GM19397 (cell line): ENCODE results near the gene MECP2.

Experiments
- ATAC-seq: cut with Tn5 transposase; IDR thresholded peaks from one replicate; pipeline ENCODE4 v1.9.1; 2021; ENCODE audit warnings: mild to moderate bottlenecking, moderate library complexity; ENCODE audit not compliant: unreplicated experiment

Gene MECP2

GRCh38 chrX:154038656-154039055, 58.9 kb downstream of the MECP2 start:
- ATAC-seq = no peak

DNA sequence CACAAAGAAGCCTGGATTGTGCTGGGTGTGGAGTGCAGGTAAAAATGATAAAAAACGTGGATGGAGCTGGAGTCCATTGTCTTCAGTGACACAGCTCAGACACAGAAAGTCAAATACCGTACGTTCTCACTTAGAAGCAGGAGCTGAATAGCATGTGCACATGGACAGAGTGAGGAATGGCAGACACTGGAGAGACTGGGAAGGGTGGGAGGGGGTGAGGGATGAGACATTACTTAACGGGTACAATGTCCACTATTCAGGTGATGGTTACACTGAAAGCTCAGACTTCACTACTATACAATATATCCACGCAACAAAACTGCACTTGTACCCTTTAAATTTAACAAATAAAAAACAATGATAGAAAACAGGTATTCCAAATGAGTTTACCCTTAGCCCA, 59.8 kb downstream of the MECP2 start:
- ATAC-seq = no peak

DNA sequence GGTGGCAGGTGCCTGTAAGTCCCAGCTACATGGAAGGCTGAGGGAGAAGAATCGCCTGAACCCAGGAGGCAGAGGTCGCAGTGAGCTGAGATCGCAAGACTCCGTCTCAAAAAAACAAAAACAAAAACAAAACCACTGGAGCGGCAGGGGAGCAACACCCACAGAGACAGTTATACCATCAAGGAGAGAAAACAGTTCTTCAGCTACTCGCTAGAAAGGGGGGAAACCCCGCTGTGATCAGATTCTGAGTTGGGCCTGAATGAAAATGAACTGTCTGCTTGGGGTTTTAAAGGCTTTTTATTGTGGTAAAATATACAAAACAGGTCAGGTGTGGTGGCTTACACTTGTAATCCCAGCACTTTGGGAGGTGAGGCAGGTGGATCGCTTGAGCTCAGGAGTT, 61.0 kb downstream of the MECP2 start:
- no peak for ATAC-seq

GRCh38 chrX:154033848-154034247, 63.7 kb downstream of the MECP2 start:
- ATAC-seq = no peak

- no peak for ATAC-seq
These were observed 64.9 kb downstream of the MECP2 start for GRCh38 chrX:154032653-154033052.

DNA sequence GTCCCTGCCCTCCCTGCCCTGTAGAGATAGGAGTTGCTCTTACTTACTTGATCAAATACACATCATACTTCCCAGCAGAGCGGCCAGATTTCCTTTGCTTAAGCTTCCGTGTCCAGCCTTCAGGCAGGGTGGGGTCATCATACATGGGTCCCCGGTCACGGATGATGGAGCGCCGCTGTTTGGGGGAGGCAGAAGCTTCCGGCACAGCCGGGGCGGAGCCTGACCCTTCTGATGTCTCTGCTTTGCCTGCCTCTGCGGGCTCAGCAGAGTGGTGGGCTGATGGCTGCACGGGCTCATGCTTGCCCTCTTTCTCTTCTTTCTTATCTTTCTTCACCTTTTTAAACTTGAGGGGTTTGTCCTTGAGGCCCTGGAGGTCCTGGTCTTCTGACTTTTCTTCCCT, 65.4 kb downstream of the MECP2 start:
- ATAC-seq = no peak

- ATAC-seq = no peak
These were observed 66.7 kb downstream of the MECP2 start for GRCh38 chrX:154030715-154031305.

GRCh38 chrX:154030266-154030665, 67.3 kb downstream of the MECP2 start:
- ATAC-seq = no peak

- no peak for ATAC-seq
These were observed 68.1 kb downstream of the MECP2 start for GRCh38 chrX:154029439-154029838.

DNA sequence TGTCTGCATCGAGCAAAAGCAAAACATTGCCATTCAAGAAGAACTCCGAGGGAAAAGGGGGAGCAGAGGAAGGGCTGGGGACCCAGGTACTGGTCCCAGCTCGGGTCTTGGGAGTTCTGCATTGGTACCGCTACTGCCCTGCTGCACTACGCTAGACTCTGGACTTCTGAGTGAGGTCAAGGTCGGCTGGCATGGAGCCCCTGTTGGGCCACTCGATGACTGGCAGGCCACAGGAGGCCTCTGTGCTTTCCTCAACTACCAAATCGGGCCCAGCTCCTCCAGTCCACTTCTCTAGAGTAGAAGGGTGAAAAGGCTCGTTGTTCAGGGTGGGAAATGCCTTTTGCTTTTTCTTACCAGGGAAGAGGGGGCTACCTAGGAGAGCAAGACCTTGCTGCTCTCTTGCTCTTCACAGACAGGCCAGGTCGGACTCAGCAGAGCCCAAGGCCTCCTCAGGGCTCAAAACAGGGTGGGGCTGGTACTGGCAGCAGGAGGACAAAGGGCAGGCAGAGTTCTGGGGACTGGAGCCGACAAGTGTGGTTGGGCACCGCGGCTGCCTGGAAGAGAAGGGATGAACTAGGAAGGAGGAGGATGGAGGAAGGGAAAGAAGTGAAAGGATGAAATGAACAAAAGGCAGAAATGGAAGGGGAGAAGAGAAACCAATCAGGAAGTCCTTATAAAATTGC, 68.9 kb downstream of the MECP2 start:
- ATAC-seq = no peak

DNA sequence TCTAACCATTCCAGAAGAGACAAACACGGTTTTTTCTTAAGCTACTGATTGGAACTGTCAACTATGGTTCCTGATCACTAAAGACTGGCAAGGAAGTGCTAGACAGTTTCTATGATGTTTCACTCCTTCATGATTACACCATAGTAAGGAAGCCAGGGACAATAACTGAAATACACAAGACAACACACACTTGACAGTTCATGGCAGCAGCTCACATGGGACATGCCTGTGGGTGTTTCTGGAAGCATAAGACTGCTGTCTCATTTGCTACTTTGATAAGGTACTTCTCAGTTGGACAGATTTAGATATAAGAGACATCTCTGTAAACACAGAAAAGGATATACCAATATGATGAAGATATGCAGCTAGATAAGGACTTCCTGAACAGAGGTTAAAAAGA, 69.5 kb downstream of the MECP2 start:
- no peak for ATAC-seq

GRCh38 chrX:154027022-154027402, 70.5 kb downstream of the MECP2 start:
- ATAC-seq = no peak

- no peak for ATAC-seq
These were observed 71.1 kb downstream of the MECP2 start for GRCh38 chrX:154026136-154027021.

GRCh38 chrX:154025230-154025629, 72.3 kb downstream of the MECP2 start:
- no peak for ATAC-seq

DNA sequence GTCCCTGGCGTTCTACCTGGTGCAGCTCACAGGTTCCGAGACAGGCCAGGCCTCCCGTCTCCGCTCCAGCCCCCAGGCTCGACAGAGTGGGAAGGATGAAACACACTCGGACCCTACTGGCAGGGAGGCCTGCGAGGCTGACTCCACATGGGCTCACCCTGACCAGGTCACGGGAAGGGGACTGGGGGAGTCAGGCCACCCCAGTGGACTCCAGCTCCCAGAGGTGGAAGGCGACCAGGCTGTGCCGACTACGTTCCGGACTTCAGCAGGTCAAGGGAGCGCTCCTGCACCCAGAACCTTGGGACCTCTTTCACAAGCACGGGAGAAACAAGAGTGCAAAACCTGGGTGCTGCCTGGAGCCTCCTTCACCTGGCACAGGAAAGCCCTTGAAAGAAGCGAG, 73.2 kb downstream of the MECP2 start:
- ATAC-seq = no peak

DNA sequence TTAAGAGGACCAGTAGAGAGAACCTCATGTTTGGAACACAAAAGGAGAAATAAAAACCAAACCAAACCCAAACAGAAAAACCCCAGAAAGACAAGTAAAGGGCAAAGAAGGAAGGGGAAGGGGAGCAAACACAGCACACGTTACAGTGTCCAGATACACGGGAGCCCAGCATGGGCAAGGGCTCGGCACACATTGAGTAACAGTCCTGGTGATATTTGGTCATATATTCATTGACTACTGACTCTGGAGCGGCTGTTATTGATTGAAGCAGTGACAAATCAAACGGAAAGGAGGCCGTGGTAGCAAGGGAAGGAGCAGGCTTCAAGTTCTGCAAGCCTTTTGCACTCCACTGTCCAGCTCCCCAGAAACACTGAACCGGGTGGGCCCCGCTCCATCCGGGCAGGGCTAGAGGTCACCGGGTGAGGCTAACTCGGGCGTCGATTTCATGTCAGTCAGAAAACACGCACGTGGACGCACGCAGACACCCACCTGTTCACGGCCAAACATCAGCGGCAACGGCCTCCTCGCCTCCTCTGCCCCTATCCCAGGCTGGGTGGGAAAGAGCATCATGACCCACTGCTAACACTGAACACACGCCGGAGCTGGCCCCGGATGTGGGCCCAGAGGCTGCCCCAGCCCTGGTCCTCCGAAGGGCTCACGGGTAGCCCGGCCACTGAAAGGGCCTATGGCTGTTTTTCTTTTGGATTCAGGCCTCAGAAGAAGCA, 74.1 kb downstream of the MECP2 start:
- ATAC-seq = no peak

- no peak for ATAC-seq
These were observed 75.4 kb downstream of the MECP2 start for GRCh38 chrX:154022108-154022507.

DNA sequence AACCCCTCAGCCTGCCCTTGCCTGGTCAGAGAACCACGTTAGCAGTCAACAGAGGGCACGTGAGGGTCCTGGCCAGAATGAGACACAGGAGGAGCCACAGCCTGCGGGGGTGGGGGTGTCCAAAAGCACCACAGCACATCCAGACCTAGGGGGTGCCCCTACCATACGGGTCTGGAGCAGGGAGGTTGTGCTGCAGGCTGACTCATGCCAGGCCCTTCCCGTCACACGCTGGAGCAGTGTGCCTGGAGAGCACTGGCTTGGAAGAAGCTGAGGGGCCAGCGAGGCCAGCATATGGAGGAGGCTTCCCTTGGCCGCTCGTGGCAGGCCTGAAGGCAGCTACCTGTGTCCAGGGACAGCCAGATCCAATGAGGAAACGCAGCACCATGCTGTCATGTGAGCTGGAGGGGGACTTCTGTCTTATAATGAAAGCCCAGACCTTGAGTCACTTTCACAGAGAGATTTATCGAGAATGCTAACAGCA, 76.3 kb downstream of the MECP2 start:
- ATAC-seq = no peak

DNA sequence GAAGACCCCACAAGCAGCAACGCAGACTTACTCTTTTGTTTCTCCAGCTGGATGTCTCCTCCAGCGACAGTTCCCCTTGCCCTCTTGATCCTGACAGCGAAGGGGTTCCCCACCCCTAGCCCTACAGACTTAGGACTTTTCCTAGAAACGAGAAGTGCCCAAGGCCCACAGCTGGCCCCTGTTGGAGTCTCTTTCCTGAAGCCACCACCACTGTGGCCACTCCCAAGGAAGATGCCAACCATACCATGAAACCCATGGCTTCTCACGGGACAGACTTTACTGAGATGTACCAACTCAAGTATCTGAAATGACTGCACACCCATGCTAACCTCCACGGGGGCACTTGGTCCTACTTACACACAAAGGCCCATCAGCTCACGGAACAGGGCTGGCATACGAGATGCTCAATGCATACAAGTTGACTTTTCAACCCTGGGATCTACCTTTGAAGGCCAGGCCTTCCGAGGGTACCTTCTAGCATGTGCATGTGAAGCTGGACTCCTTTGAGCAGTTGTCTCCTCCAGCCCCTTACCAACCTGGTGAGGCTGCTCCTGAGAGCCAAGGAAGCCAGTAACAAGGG, 76.9 kb downstream of the MECP2 start:
- ATAC-seq = no peak

DNA sequence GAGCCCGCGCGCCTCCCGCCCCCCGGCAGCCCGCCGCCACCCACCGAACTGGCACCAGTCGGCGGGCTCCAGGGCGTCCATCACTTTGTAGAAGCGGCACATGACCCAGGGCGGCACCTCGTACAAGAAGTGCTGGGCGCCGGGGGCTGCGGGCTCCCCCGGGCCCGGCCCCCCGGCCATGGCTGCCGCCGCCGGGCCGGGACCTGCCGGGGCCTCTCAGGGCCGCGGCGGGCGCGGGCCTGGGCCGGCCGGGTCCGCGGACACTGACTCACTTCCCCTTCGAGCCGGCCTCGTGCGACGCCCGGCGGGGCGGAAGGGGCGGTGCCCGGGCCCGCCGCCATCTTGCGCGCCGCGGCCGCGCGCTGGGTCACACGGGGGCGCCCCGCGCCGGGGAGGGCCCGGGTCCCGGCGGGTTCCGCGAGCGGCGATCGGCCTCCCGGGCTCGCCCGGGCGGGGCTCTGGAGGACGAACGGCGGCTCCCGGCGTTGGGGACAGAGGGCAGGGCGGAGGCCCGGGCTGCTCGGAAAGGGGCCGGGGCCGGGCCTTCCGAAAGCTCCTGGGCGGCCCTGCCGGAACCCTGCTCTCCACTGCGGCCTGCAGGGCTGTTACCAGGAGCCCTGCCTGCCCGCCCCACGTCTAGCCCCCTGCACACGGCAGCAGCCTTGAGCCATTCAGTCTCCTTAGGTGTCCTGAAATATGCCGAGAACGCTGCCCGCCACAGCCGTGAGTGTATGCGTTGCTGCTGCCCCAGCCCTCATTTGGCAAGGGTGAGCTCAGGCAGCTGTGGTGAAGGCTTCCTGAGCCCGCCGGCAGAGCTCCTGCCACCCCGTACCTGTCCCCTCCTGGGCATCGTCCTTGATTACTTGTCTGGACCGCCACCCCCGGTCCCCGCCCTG, 77.6 kb downstream of the MECP2 start, which contains the start of gene IRAK1:
TSS of gene IRAK1 (minus strand) at position 270 of the 896 bp plus-strand sequence. CDS start at position 180, 90 bp downstream.
- ATAC-seq = peak; percentile 80
